WTC11 (cell line): ENCODE results near the gene RBM19. TPM values are rescaled to one million over a fixed set of nuclear protein-coding genes. Genes with fewer than 3 reads are reported as not detected.

Experiments
- AFF4 ChIP-seq: sonication (generic); formaldehyde crosslinking; IDR thresholded peaks from 2 replicates; pipeline ENCODE4 v1.8.1; 2023; ENCODE audit warnings: mild to moderate bottlenecking, missing genetic modification reagents, borderline replicate concordance
- AR ChIP-seq: fragments of 250-450 bp; sonication (Bioruptor Pico); IDR thresholded peaks from 2 replicates; pipeline ENCODE4 v1.9.0; 2021; ENCODE audit warnings: mild to moderate bottlenecking
- ATF6 ChIP-seq: sonication (generic); formaldehyde crosslinking; IDR thresholded peaks from 2 replicates; pipeline ENCODE4 v1.8.1; 2023; ENCODE audit warnings: mild to moderate bottlenecking, missing genetic modification reagents
- ETV6 ChIP-seq: sonication (generic); formaldehyde crosslinking; IDR thresholded peaks from 2 replicates; pipeline ENCODE4 v1.8.1; 2022; ENCODE audit warnings: mild to moderate bottlenecking, missing genetic modification reagents
- FOXK1 ChIP-seq: sonication (generic); formaldehyde crosslinking; IDR thresholded peaks from 2 replicates; pipeline ENCODE4 v1.8.0; 2022; ENCODE audit warnings: mild to moderate bottlenecking, moderate library complexity, missing genetic modification reagents
- HMGXB4 ChIP-seq: sonication (generic); formaldehyde crosslinking; IDR thresholded peaks from 2 replicates; pipeline ENCODE4 v1.8.1; 2023; ENCODE audit warnings: mild to moderate bottlenecking, moderate library complexity, missing genetic modification reagents
- OVOL2 ChIP-seq: fragments of 250-450 bp; sonication (Bioruptor Pico); IDR thresholded peaks from 2 replicates; pipeline ENCODE4 v1.9.0; 2021; ENCODE audit warnings: mild to moderate bottlenecking, borderline replicate concordance
- RELA ChIP-seq: sonication (generic); formaldehyde crosslinking; IDR thresholded peaks from 2 replicates; pipeline ENCODE4 v1.8.1; 2022; ENCODE audit warnings: missing genetic modification reagents, mild to moderate bottlenecking, borderline replicate concordance
- ZSCAN18 ChIP-seq: fragments of 250-450 bp; sonication (Bioruptor Pico); IDR thresholded peaks from 2 replicates; pipeline ENCODE4 v2.1.2; 2022; ENCODE audit warnings: mild to moderate bottlenecking, moderate library complexity
- total RNA-seq: library from RNA; stranded (reverse); gene quantifications from 3 replicates; pipeline ENCODE4 v1.2.3, GENCODE V29; 2021
- TF ChIP-seq, protein P1 (sequence below): sonication (generic); formaldehyde crosslinking; IDR thresholded peaks from 2 replicates; pipeline ENCODE4 v1.8.1; 2022; ENCODE audit warnings: missing genetic modification reagents, borderline replicate concordance
- TF ChIP-seq, protein P2 (sequence below): fragments of 250-450 bp; sonication (Bioruptor Pico); IDR thresholded peaks from 2 replicates; pipeline ENCODE4 v1.9.0; 2021; ENCODE audit warnings: mild to moderate bottlenecking, borderline replicate concordance
- TF ChIP-seq, protein P3 (sequence below): fragments of 200-600 bp; IDR thresholded peaks from 2 replicates; pipeline ENCODE4 v1.8.0; 2022; ENCODE audit warnings: antibody characterized with exemption
- TF ChIP-seq, protein P4 (sequence below): sonication (generic); formaldehyde crosslinking; IDR thresholded peaks from 2 replicates; pipeline ENCODE4 v1.8.0; 2023; ENCODE audit warnings: missing genetic modification reagents

RBM19 gene
- total RNA-seq, 1 experiment from 2014 or later = 60.1 TPM

DNA sequence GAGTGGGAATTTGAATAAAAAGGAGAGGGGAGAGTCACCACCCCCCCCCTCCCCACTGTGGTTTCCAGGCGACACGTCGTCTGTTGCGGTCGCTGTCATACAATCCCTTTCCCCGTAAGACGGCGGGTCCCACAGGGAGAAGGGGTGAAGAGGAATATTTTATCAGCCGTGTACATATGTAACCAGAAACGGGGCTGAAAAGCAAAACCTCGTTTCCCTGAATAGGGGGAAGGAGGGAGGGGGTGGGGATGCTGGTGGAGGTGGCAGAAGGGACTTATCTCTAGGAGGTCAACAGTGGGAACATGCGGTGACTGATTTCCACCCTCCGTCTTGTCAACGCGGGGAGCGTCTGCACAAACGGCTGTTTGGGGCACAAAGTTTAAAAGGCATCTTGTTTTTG lies 171.4 kb downstream of the RBM19 start (continued):
- TF ChIP-seq, protein P1, sequence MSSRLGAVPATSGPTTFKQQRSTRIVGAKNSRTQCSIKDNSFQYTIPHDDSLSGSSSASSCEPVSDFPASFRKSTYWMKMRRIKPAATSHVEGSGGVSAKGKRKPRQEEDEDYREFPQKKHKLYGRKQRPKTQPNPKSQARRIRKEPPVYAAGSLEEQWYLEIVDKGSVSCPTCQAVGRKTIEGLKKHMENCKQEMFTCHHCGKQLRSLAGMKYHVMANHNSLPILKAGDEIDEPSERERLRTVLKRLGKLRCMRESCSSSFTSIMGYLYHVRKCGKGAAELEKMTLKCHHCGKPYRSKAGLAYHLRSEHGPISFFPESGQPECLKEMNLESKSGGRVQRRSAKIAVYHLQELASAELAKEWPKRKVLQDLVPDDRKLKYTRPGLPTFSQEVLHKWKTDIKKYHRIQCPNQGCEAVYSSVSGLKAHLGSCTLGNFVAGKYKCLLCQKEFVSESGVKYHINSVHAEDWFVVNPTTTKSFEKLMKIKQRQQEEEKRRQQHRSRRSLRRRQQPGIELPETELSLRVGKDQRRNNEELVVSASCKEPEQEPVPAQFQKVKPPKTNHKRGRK = no peak
- TF ChIP-seq HMGXB4 (CRISPR knock-in tag) (no peak), AR (CRISPR knock-in tag) (no peak), ETV6 (no peak), FOXK1 (CRISPR knock-in tag) (no peak), ZSCAN18 (CRISPR knock-in tag) (no peak), RELA (no peak), ATF6 (CRISPR knock-in tag) (no peak), OVOL2 (CRISPR knock-in tag) (no peak), AFF4 (CRISPR knock-in tag) (no peak)
- TF ChIP-seq, protein P2, sequence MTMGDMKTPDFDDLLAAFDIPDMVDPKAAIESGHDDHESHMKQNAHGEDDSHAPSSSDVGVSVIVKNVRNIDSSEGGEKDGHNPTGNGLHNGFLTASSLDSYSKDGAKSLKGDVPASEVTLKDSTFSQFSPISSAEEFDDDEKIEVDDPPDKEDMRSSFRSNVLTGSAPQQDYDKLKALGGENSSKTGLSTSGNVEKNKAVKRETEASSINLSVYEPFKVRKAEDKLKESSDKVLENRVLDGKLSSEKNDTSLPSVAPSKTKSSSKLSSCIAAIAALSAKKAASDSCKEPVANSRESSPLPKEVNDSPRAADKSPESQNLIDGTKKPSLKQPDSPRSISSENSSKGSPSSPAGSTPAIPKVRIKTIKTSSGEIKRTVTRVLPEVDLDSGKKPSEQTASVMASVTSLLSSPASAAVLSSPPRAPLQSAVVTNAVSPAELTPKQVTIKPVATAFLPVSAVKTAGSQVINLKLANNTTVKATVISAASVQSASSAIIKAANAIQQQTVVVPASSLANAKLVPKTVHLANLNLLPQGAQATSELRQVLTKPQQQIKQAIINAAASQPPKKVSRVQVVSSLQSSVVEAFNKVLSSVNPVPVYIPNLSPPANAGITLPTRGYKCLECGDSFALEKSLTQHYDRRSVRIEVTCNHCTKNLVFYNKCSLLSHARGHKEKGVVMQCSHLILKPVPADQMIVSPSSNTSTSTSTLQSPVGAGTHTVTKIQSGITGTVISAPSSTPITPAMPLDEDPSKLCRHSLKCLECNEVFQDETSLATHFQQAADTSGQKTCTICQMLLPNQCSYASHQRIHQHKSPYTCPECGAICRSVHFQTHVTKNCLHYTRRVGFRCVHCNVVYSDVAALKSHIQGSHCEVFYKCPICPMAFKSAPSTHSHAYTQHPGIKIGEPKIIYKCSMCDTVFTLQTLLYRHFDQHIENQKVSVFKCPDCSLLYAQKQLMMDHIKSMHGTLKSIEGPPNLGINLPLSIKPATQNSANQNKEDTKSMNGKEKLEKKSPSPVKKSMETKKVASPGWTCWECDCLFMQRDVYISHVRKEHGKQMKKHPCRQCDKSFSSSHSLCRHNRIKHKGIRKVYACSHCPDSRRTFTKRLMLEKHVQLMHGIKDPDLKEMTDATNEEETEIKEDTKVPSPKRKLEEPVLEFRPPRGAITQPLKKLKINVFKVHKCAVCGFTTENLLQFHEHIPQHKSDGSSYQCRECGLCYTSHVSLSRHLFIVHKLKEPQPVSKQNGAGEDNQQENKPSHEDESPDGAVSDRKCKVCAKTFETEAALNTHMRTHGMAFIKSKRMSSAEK (CRISPR knock-in tag) = no peak
- TF ChIP-seq, protein P3, sequence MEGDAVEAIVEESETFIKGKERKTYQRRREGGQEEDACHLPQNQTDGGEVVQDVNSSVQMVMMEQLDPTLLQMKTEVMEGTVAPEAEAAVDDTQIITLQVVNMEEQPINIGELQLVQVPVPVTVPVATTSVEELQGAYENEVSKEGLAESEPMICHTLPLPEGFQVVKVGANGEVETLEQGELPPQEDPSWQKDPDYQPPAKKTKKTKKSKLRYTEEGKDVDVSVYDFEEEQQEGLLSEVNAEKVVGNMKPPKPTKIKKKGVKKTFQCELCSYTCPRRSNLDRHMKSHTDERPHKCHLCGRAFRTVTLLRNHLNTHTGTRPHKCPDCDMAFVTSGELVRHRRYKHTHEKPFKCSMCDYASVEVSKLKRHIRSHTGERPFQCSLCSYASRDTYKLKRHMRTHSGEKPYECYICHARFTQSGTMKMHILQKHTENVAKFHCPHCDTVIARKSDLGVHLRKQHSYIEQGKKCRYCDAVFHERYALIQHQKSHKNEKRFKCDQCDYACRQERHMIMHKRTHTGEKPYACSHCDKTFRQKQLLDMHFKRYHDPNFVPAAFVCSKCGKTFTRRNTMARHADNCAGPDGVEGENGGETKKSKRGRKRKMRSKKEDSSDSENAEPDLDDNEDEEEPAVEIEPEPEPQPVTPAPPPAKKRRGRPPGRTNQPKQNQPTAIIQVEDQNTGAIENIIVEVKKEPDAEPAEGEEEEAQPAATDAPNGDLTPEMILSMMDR = no peak
- TF ChIP-seq, protein P4, sequence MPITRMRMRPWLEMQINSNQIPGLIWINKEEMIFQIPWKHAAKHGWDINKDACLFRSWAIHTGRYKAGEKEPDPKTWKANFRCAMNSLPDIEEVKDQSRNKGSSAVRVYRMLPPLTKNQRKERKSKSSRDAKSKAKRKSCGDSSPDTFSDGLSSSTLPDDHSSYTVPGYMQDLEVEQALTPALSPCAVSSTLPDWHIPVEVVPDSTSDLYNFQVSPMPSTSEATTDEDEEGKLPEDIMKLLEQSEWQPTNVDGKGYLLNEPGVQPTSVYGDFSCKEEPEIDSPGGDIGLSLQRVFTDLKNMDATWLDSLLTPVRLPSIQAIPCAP = no peak
